Smooth muscle cell (in vitro differentiated cells): ENCODE results near the gene ZBTB43. TPM values are rescaled to one million over a fixed set of nuclear protein-coding genes. Genes with fewer than 3 reads are reported as not detected.
"Not testable (repeated sequence)": the region's sequence is repeated elsewhere in the genome, so short reads cannot be mapped to it uniquely, and the experiment has no call there.

Experiments
- DNase-seq: peaks from one replicate; lab custom pipeline; 2025; ENCODE audit not compliant: unreplicated experiment; lab: John Stamatoyannopoulos, UW
- H2AFZ ChIP-seq: fragments of 200-600 bp; sonication (generic); 2 replicates; pipeline ENCODE4 v1.6.0; 2016; ENCODE audit warnings: antibody characterized with exemption, low read depth, mild to moderate bottlenecking
- H3F3A ChIP-seq: fragments of 200-600 bp; sonication (generic); 2 replicates; pipeline ENCODE4 v1.6.0; 2017; ENCODE audit warnings: antibody characterized with exemption, low read depth
- H3K27ac ChIP-seq: fragments of 200-600 bp; sonication (generic); 2 replicates; pipeline ENCODE4 v1.5.1; 2016; ENCODE audit warnings: low read depth, mild to moderate bottlenecking
- H3K27me3 ChIP-seq: fragments of 200-600 bp; sonication (generic); 2 replicates; pipeline ENCODE4 v1.6.1; 2016; ENCODE audit warnings: low read depth, mild to moderate bottlenecking
- H3K36me3 ChIP-seq: fragments of 200-600 bp; sonication (generic); 2 replicates; pipeline ENCODE4 v1.5.1; 2016; ENCODE audit warnings: low read depth
- H3K4me1 ChIP-seq: fragments of 200-600 bp; sonication (generic); 2 replicates; pipeline ENCODE4 v1.5.1; 2016; ENCODE audit warnings: low read depth
- H3K4me2 ChIP-seq: fragments of 200-600 bp; sonication (generic); 2 replicates; pipeline ENCODE4 v1.6.0; 2016; ENCODE audit warnings: mild to moderate bottlenecking
- H3K4me3 ChIP-seq: fragments of 200-600 bp; sonication (generic); 2 replicates; pipeline ENCODE4 v1.5.1; 2016; ENCODE audit warnings: mild to moderate bottlenecking
- H3K79me2 ChIP-seq: fragments of 200-600 bp; sonication (generic); 2 replicates; pipeline ENCODE4 v1.6.0; 2016; ENCODE audit warnings: low read depth, mild to moderate bottlenecking
- H3K9ac ChIP-seq: fragments of 200-600 bp; sonication (generic); 2 replicates; pipeline ENCODE4 v1.6.0; 2016; ENCODE audit warnings: low read depth
- H3K9me3 ChIP-seq: fragments of 200-600 bp; sonication (generic); replicated peaks from 2 replicates; pipeline ENCODE4 v1.5.1; 2016; ENCODE audit warnings: low read depth
- H4K20me1 ChIP-seq: fragments of 200-600 bp; sonication (generic); 2 replicates; pipeline ENCODE4 v1.6.0; 2016; ENCODE audit warnings: low read depth
- WGBS: methylation state at CpG from one replicate; pipeline ENCODE4 v1.1.7; 2016; ENCODE audit warnings: low lambda C conversion rate; 5-methylcytosine and 5-hydroxymethylcytosine counted together
- polyA plus RNA-seq: library from polyadenylated mRNA; unstranded; fragments of >200 nt; fragmentation: Nextera tagmentation; extraction: Ambion mirVana; gene quantifications from 2 replicates; pipeline ENCODE4 v1.2.1, GENCODE V29; 2016
- total RNA-seq: library from RNA; depleted of rRNA; stranded (reverse); fragments of >200 nt; gene quantifications from 2 replicates; pipeline ENCODE4 v1.2.3, GENCODE V29; 2014
- TF ChIP-seq, protein P1 (sequence below): fragments of 200-600 bp; sonication (generic); IDR thresholded peaks from 2 replicates; pipeline ENCODE4 v1.5.1; 2017; ENCODE audit warnings: borderline replicate concordance, mild to moderate bottlenecking, antibody characterized with exemption; ENCODE audit not compliant: insufficient read depth, poor library complexity, severe bottlenecking

ZBTB43 gene
- total and polyA plus RNA-seq, 2 experiments from 2014 or later, result 11.5 to 12.3 TPM

DNA sequence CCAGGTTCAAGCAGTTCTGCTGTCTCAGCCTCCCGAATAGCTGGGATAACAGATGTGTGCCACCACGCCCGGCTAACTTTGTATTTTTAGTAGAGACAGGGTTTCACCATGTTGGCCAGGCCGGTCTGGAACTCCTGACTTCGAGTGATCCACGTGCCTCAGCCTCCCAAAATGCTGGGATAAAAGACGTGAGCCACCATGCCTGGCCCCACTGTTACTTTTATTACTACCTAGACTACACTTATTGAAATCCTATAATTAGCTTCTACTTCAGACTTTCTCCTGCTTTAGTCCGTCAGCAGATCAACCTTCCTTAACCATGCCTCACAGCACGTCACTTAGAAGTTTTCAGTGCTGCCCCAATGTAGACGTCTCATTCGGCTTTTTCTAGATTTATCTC lies 8.2 kb downstream of the ZBTB43 start:
- Histone ChIP-seq H3K36me3 (peaks cover 34% of the 10 kb centered on the region), H2AFZ (no peak overlapping the region), H3K79me2 (peaks cover 93% of the 10 kb centered on the region), H4K20me1 (peaks cover 67% of the 10 kb centered on the region), H3K4me1 (no peaks in the 10 kb centered on the region), H3K27me3 (no peaks in the 10 kb centered on the region), H3F3A (no peaks in the 10 kb centered on the region), H3K9me3 (peaks cover 9% of the 10 kb centered on the region), H3K27ac (no peak overlapping the region), H3K4me3 (no peak overlapping the region), H3K4me2 (no peak overlapping the region), H3K9ac (no peak overlapping the region)
- TF ChIP-seq, protein P1, sequence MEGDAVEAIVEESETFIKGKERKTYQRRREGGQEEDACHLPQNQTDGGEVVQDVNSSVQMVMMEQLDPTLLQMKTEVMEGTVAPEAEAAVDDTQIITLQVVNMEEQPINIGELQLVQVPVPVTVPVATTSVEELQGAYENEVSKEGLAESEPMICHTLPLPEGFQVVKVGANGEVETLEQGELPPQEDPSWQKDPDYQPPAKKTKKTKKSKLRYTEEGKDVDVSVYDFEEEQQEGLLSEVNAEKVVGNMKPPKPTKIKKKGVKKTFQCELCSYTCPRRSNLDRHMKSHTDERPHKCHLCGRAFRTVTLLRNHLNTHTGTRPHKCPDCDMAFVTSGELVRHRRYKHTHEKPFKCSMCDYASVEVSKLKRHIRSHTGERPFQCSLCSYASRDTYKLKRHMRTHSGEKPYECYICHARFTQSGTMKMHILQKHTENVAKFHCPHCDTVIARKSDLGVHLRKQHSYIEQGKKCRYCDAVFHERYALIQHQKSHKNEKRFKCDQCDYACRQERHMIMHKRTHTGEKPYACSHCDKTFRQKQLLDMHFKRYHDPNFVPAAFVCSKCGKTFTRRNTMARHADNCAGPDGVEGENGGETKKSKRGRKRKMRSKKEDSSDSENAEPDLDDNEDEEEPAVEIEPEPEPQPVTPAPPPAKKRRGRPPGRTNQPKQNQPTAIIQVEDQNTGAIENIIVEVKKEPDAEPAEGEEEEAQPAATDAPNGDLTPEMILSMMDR, result no peak
- no peak for DNase-seq
- 96% methylated on average over 11 of the region's 11 CpGs for WGBS

DNA sequence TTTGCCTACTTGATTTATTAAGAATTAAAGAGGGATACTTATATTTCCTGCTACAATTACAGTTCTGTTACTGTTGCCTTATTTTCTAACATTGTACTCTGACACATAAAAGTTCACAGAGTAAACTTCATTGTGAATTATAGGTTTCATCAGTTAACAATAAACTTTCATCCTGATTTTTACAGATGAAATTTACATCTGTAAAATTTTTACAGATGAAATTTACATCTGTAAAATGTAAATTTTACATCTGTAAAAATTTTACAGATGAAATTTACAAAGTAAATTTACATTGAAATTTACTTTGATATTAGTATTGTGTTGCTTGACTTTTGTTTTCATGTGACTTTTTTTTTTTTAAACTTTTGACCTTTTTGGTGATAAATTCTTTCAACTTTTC lies 9.3 kb downstream of the ZBTB43 start:
- TF ChIP-seq, protein P1, result no peak
- no peaks in the 10 kb centered on the region for H3K4me1 ChIP-seq

DNA sequence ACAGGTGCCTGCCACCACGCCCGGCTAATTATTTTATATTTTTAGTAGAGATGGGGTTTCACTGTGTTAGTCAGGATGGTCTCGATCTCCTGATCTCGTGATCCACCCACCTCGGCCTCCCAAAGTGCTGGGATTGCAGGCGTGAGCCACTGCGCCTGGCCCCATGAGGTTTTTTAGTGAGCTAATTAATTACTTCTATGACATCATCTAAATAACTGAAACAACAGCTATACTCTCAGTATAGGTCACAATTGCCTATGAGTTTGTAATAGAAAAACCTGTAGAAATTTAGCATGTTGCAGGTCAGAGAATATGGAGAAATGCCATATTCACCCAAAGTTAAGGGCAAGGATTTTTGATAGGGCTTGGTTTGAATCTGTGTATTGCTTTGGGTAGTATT lies 12.8 kb downstream of the ZBTB43 start:
- H3K79me2 ChIP-seq, result peaks cover 81% of the 10 kb centered on the region
- peaks cover 23% of the 10 kb centered on the region for H3K9me3 ChIP-seq
- H3K4me2 ChIP-seq, H3K27ac ChIP-seq, H3K9ac ChIP-seq, H3K4me1 ChIP-seq, H3K4me3 ChIP-seq, H2AFZ ChIP-seq, H3F3A ChIP-seq, DNase-seq, H3K27me3 ChIP-seq: not testable (repeated sequence)
- H3K36me3 ChIP-seq, result peaks cover 50% of the 10 kb centered on the region
- H4K20me1 ChIP-seq, result peaks cover 47% of the 10 kb centered on the region
- WGBS, result over 99% methylated on average over 7 of the region's 7 CpGs

More for the DNA sequence above, 9.3 kb downstream of the ZBTB43 start:
- Histone ChIP-seq H3K4me3 (no peak overlapping the region), H3K79me2 (peaks cover 91% of the 10 kb centered on the region), H3K36me3 (peaks cover 41% of the 10 kb centered on the region), H4K20me1 (peaks cover 57% of the 10 kb centered on the region), H3K4me2 (no peak overlapping the region), H3K9me3 (peaks cover 15% of the 10 kb centered on the region), H3K9ac (no peak overlapping the region), H3K27me3 (no peaks in the 10 kb centered on the region), H3K27ac (no peak overlapping the region), H2AFZ (no peak overlapping the region), H3F3A (no peaks in the 10 kb centered on the region)
- DNase-seq, result no peak

DNA sequence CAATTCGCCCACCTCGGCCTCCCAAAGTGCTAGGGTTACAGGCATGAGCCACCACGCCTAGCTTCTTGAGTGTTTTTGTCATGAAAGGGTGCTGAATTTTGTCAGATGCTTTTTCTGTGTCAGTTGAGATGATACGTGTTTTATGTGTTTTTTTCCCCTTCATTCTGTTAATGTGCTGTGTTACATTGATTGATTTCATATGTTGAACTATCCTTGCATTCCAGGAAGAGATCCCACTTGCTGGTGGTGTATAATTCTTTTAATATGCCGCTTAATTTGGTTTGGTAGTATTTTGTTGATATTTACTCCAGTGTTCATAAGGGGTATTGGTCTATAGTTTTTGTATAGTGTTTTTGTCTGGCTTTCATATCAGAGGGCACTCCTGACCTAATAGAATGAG lies 13.6 kb downstream of the ZBTB43 start:
- TF ChIP-seq, protein P1, result no peak
- Histone ChIP-seq H3K4me1 (no peaks in the 10 kb centered on the region), H4K20me1 (peaks cover 47% of the 10 kb centered on the region), H3K9me3 (peaks cover 23% of the 10 kb centered on the region), H3K27me3 (no peaks in the 10 kb centered on the region), H3K36me3 (peaks cover 47% of the 10 kb centered on the region), H3K79me2 (peaks cover 80% of the 10 kb centered on the region), H3K9ac (no peak overlapping the region), H3K4me3 (no peak overlapping the region), H2AFZ (no peak overlapping the region), H3K27ac (no peak overlapping the region), H3F3A (no peaks in the 10 kb centered on the region), H3K4me2 (no peak overlapping the region)
- 97% methylated on average over 5 of the region's 5 CpGs for WGBS
- DNase-seq, result no peak
